ENCODE data around the gene RMI2.

GRCh38 chr16:11359370-11359769 is 14.1 kb downstream of the RMI2 start:
- TF ChIP-seq CTCF (IDR thresholded peaks at IDR 0.05) = no peak
- no peak for TF ChIP-seq POLR2A (IDR thresholded peaks at IDR 0.05)
